ENCODE data around the gene TMEM238L.

DNA sequence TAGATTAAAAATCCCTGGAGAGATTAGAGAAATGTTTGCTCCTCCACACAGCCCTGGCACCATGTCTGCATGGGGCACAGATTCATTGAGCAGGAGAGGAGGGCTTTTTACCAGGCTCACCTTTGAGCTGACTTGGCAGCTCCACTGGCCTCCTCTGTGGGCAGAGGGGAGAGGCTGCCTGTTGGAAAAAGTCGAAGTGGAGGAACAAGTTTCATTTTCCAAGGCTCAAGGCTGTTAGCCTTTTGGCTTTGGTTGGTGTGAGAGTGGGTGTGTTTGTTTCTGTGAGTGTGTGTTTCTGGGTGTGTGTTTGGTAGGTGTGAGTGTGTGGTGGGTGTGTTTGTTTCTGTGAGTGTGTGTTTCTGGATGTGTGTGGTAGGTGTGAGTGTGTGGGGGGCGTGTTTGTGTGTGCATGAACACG lies 5.6 kb downstream of the TMEM238L start:
- no peak for TF ChIP-seq TAF1 (IDR thresholded peaks at IDR 0.05; ENCODE audit: low read depth)
- no peak for TF ChIP-seq EP300 (IDR thresholded peaks at IDR 0.05; ENCODE audit: borderline replicate concordance)
- TF ChIP-seq, protein P1, sequence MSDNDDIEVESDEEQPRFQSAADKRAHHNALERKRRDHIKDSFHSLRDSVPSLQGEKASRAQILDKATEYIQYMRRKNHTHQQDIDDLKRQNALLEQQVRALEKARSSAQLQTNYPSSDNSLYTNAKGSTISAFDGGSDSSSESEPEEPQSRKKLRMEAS (IDR thresholded peaks at IDR 0.05): no peak

All from Ishikawa (cell line).